ENCODE measurements around the gene VSTM4. TPM values are rescaled to one million over a fixed set of nuclear protein-coding genes. Genes with fewer than 3 reads are reported as not detected.

Gene VSTM4
- total RNA-seq, 3 donors from 2014 or later (not counting 1 experiment from before 2014, with no cell fraction given) = 0.38 to 0.57 (median 0.45) TPM

DNA sequence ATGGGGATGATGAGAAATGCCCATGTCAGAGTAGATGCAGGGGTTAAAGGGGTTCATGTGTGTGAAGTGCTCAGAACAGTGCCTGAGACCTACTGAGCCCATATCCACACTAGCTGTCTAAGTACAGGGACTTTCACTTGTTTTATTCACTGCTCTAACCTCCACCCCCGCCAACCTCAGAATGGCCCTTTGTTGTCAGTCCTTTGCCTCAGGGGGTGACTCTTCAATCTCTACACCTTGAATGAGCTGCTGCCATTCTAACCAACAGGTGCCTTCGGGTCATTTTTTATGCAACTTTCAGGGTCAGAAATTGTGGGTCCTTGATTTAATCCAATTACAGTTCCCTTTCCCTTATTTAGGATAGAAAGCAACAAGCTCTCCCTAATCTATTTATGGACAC lies 26.2 kb downstream of the VSTM4 start:
- TF ChIP-seq, protein P1, sequence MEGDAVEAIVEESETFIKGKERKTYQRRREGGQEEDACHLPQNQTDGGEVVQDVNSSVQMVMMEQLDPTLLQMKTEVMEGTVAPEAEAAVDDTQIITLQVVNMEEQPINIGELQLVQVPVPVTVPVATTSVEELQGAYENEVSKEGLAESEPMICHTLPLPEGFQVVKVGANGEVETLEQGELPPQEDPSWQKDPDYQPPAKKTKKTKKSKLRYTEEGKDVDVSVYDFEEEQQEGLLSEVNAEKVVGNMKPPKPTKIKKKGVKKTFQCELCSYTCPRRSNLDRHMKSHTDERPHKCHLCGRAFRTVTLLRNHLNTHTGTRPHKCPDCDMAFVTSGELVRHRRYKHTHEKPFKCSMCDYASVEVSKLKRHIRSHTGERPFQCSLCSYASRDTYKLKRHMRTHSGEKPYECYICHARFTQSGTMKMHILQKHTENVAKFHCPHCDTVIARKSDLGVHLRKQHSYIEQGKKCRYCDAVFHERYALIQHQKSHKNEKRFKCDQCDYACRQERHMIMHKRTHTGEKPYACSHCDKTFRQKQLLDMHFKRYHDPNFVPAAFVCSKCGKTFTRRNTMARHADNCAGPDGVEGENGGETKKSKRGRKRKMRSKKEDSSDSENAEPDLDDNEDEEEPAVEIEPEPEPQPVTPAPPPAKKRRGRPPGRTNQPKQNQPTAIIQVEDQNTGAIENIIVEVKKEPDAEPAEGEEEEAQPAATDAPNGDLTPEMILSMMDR (IDR thresholded peaks at IDR 0.05) = no peak
- H3K4me3 ChIP-seq (ENCODE audit: low read length) = no peak overlapping the region
- H3K27me3 Mint-ChIP-seq (ENCODE audit: low read depth in 2 of 2) = no peaks in the 10 kb centered on the region
- peaks cover 17% of the 10 kb centered on the region for H3K36me3 Mint-ChIP-seq
- no peak overlapping the region for H3K4me3 Mint-ChIP-seq
- H3K4me1 ChIP-seq (ENCODE audit: control insufficient read depth, insufficient read depth, low read length) = no peaks in the 10 kb centered on the region
- H3K9me3 ChIP-seq (ENCODE audit: control insufficient read depth, insufficient read depth, low read length) = no peaks in the 10 kb centered on the region
- WGBS (ENCODE audit: insufficient coverage) = 89% methylated on average over 2 of the region's 2 CpGs
- no peaks in the 10 kb centered on the region for H3K4me1 Mint-ChIP-seq
- H3K27ac ChIP-seq (ENCODE audit: low read length) = no peak overlapping the region
- no peak for ATAC-seq
- intact Hi-C loops (cut with micrococcal nuclease) = no loop called here
- H3K27ac Mint-ChIP-seq = no peak overlapping the region
- no peaks in the 10 kb centered on the region for H3K27me3 ChIP-seq (ENCODE audit: control insufficient read depth, insufficient read depth, low read length)
- peaks cover 2 to 10% of the 10 kb centered on the region in 2 donors for H3K9me3 Mint-ChIP-seq
- H3K36me3 ChIP-seq (ENCODE audit: control insufficient read depth, insufficient read depth, low read length) = no peaks in the 10 kb centered on the region
- DNase-seq = no peak

DNA sequence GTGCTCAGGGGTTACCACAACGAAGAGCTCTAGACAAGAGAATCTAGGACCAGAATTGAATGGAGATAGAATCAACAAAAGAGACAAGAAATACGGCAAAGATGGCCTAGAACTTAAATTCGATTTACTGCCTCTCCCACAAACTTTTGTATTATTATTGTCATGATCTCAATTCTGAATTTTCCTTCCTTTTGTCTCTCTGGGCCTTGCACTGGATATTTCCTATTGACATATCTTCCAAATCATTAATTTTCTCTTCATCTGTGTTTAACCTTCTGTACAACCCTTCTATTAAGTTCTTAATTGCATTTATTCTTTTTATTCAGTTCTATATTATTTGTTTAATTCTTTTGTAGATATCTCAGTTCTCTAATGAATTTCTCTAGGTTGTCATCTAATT lies 28.4 kb downstream of the VSTM4 start:
- Mint-ChIP-seq H3K4me3 (no peak overlapping the region), H3K27me3 (ENCODE audit: low read depth in 2 of 2) (no peaks in the 10 kb centered on the region), H3K4me1 (no peaks in the 10 kb centered on the region), H3K9me3 (peaks cover 2 to 10% of the 10 kb centered on the region in 2 donors), H3K27ac (no peak overlapping the region), H3K36me3 (peaks cover 17% of the 10 kb centered on the region)
- 89% methylated on average over 3 of the region's 3 CpGs for WGBS (ENCODE audit: insufficient coverage)
- intact Hi-C loops (cut with micrococcal nuclease) = no loop called here
- DNase-seq (no peak), ATAC-seq (no peak)
- no peaks in the 10 kb centered on the region for H3K4me1 ChIP-seq (ENCODE audit: control insufficient read depth, insufficient read depth, low read length)
- TF ChIP-seq, protein P1 (IDR thresholded peaks at IDR 0.05) = no peak
- no peak overlapping the region for H3K27ac ChIP-seq (ENCODE audit: low read length)
- H3K4me3 ChIP-seq (ENCODE audit: low read length) = no peak overlapping the region
- no peaks in the 10 kb centered on the region for H3K9me3 ChIP-seq (ENCODE audit: control insufficient read depth, insufficient read depth, low read length)
- no peaks in the 10 kb centered on the region for H3K27me3 ChIP-seq (ENCODE audit: control insufficient read depth, insufficient read depth, low read length)
- no peaks in the 10 kb centered on the region for H3K36me3 ChIP-seq (ENCODE audit: control insufficient read depth, insufficient read depth, low read length)

DNA sequence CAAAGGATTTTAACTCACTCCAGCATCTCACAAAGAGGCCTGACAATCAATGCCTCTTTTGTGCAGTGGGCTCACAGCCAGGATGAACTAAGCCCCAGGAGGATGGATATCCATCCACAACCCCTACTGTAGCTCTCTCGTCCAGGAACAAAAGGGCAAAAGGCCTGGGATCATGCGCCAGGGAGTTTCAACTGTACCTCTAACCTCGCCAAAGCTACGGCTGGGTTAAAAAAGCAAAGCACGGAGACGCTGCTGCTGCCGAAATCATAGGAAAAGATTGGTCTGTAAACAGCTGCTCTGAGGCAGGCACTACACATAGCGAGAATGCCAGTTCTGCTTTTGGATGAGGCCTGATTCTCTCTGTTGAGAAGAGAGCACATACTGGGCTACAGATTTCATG lies 32.1 kb downstream of the VSTM4 start:
- Mint-ChIP-seq H3K9me3 (peaks cover 2 to 10% of the 10 kb centered on the region in 2 donors), H3K27me3 (ENCODE audit: low read depth in 2 of 2) (peaks cover 0 to under 1% of the 10 kb centered on the region in 2 donors), H3K4me1 (no peaks in the 10 kb centered on the region), H3K27ac (no peak overlapping the region), H3K4me3 (no peak overlapping the region), H3K36me3 (peaks cover 17% of the 10 kb centered on the region)
- no peak overlapping the region for H3K4me3 ChIP-seq (ENCODE audit: low read length)
- ATAC-seq (no peak), DNase-seq (no peak)
- no peaks in the 10 kb centered on the region for H3K4me1 ChIP-seq (ENCODE audit: control insufficient read depth, insufficient read depth, low read length)
- H3K36me3 ChIP-seq (ENCODE audit: control insufficient read depth, insufficient read depth, low read length) = no peaks in the 10 kb centered on the region
- TF ChIP-seq, protein P1 (IDR thresholded peaks at IDR 0.05) = no peak
- H3K27me3 ChIP-seq (ENCODE audit: control insufficient read depth, insufficient read depth, low read length) = no peaks in the 10 kb centered on the region
- 88% methylated on average over 8 of the region's 8 CpGs for WGBS (ENCODE audit: insufficient coverage)
- H3K9me3 ChIP-seq (ENCODE audit: control insufficient read depth, insufficient read depth, low read length) = no peaks in the 10 kb centered on the region
- intact Hi-C loops (cut with micrococcal nuclease) = no loop called here
- H3K27ac ChIP-seq (ENCODE audit: low read length) = no peak overlapping the region

GRCh38 chr10:49082766-49083165 lies 32.6 kb downstream of the VSTM4 start:
- H3K4me1 Mint-ChIP-seq = no peaks in the 10 kb centered on the region
- no peak overlapping the region for H3K27ac Mint-ChIP-seq
- H3K27me3 Mint-ChIP-seq (ENCODE audit: low read depth in 2 of 2) = peaks cover 0 to 5% of the 10 kb centered on the region in 2 donors
- H3K4me3 Mint-ChIP-seq = no peak overlapping the region
- H3K36me3 Mint-ChIP-seq = peaks cover 17% of the 10 kb centered on the region
- H3K9me3 Mint-ChIP-seq = peaks cover 2 to 10% of the 10 kb centered on the region in 2 donors
- no peaks in the 10 kb centered on the region for H3K4me1 ChIP-seq (ENCODE audit: control insufficient read depth, insufficient read depth, low read length)
- DNase-seq (no peak), ATAC-seq (no peak)
- WGBS (ENCODE audit: insufficient coverage) = 97% methylated on average over 2 of the region's 2 CpGs
- no peak overlapping the region for H3K4me3 ChIP-seq (ENCODE audit: low read length)
- H3K27ac ChIP-seq (ENCODE audit: low read length) = no peak overlapping the region
- TF ChIP-seq, protein P1 (IDR thresholded peaks at IDR 0.05) = no peak
- no peaks in the 10 kb centered on the region for H3K27me3 ChIP-seq (ENCODE audit: control insufficient read depth, insufficient read depth, low read length)
- intact Hi-C loops (cut with micrococcal nuclease) = no loop called here
- no peaks in the 10 kb centered on the region for H3K36me3 ChIP-seq (ENCODE audit: control insufficient read depth, insufficient read depth, low read length)
- H3K9me3 ChIP-seq (ENCODE audit: control insufficient read depth, insufficient read depth, low read length) = no peaks in the 10 kb centered on the region
